Liver (tissue), 9 donors: ENCODE data around the gene HHIPL2. TPM values are rescaled to one million over a fixed set of nuclear protein-coding genes. Genes with fewer than 3 reads are reported as not detected.

Source experiments
- DNase-seq: peaks from one replicate; pipeline ENCODE4 v3.0.0-alpha.2; 2017; ENCODE audit warnings: low spot score
- H3K27ac ChIP-seq, 2 donors: one replicate each; pipeline ENCODE4 v1.7.0; 2013; ENCODE audit warnings: inconsistent platforms in 2 of 2, low read length in 2 of 2, control low read depth in 1 of 2, low read depth in 1 of 2, mild to moderate bottlenecking in 1 of 2
- H3K27me3 ChIP-seq, 4 donors: one replicate each; pipeline versions ENCODE4 v1.6.1 to v1.7.0; 2013; ENCODE audit warnings: low read length in 3 of 4, inconsistent platforms in 1 of 4, mild to moderate bottlenecking in 1 of 4, moderate library complexity in 1 of 4; ENCODE audit not compliant: control insufficient read depth in 4 of 4, insufficient read depth in 4 of 4
- H3K36me3 ChIP-seq, 4 donors: one replicate each; pipeline versions ENCODE4 v1.6.1 to v1.7.0; 2013; ENCODE audit warnings: low read length in 3 of 4, mild to moderate bottlenecking in 3 of 4, low read depth in 1 of 4, moderate library complexity in 1 of 4; ENCODE audit not compliant: control insufficient read depth in 4 of 4, insufficient read depth in 3 of 4
- H3K4me1 ChIP-seq, 4 donors: one replicate each; pipeline versions ENCODE4 v1.6.1 to v1.7.0; 2013; ENCODE audit warnings: low read length in 3 of 4, mild to moderate bottlenecking in 3 of 4, moderate library complexity in 1 of 4; ENCODE audit not compliant: control insufficient read depth in 4 of 4, insufficient read depth in 4 of 4
- H3K4me3 ChIP-seq, 3 donors: one replicate each; pipeline versions ENCODE4 v1.6.1 to v1.7.0; 2013; ENCODE audit warnings: low read length in 3 of 3, control low read depth in 1 of 3, low read depth in 1 of 3, mild to moderate bottlenecking in 1 of 3
- H3K9ac ChIP-seq, 2 donors: one replicate each; pipeline ENCODE4 v1.7.0; 2013; ENCODE audit warnings: low read length in 2 of 2, mild to moderate bottlenecking in 2 of 2, moderate library complexity in 2 of 2, control low read depth in 1 of 2, low read depth in 1 of 2
- H3K9me3 ChIP-seq, 4 donors: one replicate each; pipeline versions ENCODE4 v1.6.1 to v1.7.0; 2013; ENCODE audit warnings: low read length in 3 of 4; ENCODE audit not compliant: control insufficient read depth in 4 of 4
- EGR1 ChIP-seq, 2 donors: IDR thresholded peaks; 2 replicates each; pipeline ENCODE4 v1.6.1; 2016 to 2018; ENCODE audit warnings: antibody characterized with exemption in 2 of 2, low read depth in 2 of 2
- FOXA2 ChIP-seq: IDR thresholded peaks from 2 replicates; pipeline ENCODE4 v1.6.1; 2016; ENCODE audit warnings: antibody characterized with exemption
- GABPA ChIP-seq, 2 donors: IDR thresholded peaks in 1 of 2; conservative IDR thresholded peaks in 1 of 2; 2 replicates each; pipeline ENCODE4 v1.6.1; 2016; ENCODE audit warnings: antibody characterized with exemption in 2 of 2, mild to moderate bottlenecking in 1 of 2, moderate library complexity in 1 of 2
- HNF4A ChIP-seq, 2 donors: conservative IDR thresholded peaks; 2 replicates each; pipeline ENCODE4 v1.6.1; 2016; ENCODE audit warnings: antibody characterized with exemption in 2 of 2, mild to moderate bottlenecking in 2 of 2
- HNF4G ChIP-seq: IDR thresholded peaks from 2 replicates; pipeline ENCODE4 v1.6.1; 2016; ENCODE audit warnings: antibody characterized with exemption
- JUND ChIP-seq, 2 donors: IDR thresholded peaks; 2 replicates each; pipeline ENCODE4 v1.6.1; 2016; ENCODE audit warnings: antibody characterized with exemption in 2 of 2
- RAD21 ChIP-seq, 2 donors: IDR thresholded peaks; 2 replicates each; pipeline ENCODE4 v1.6.1; 2016; ENCODE audit warnings: antibody characterized with exemption in 2 of 2, mild to moderate bottlenecking in 2 of 2
- REST ChIP-seq: IDR thresholded peaks from 2 replicates; pipeline ENCODE4 v1.6.1; 2016; ENCODE audit warnings: antibody characterized with exemption, mild to moderate bottlenecking
- RXRA ChIP-seq, 2 donors: IDR thresholded peaks; 2 replicates each; pipeline ENCODE4 v1.6.1; 2017 to 2018; ENCODE audit warnings: antibody characterized with exemption in 2 of 2, mild to moderate bottlenecking in 1 of 2
- SP1 ChIP-seq: IDR thresholded peaks from 2 replicates; pipeline ENCODE4 v1.6.1; 2018; ENCODE audit warnings: antibody characterized with exemption, mild to moderate bottlenecking
- TAF1 ChIP-seq: conservative IDR thresholded peaks from 2 replicates; pipeline ENCODE4 v1.6.1; 2016; ENCODE audit warnings: antibody characterized with exemption, mild to moderate bottlenecking
- YY1 ChIP-seq: IDR thresholded peaks from 2 replicates; pipeline ENCODE4 v1.6.1; 2016; ENCODE audit warnings: antibody characterized with exemption, mild to moderate bottlenecking
- ZBTB33 ChIP-seq: IDR thresholded peaks from 2 replicates; pipeline ENCODE4 v1.6.1; 2016; ENCODE audit warnings: antibody characterized with exemption
- WGBS: extraction: QIAGEN DNeasy Blood & Tissue Kit; methylation state at CpG from one replicate; pipeline ENCODE4 v1.1.7; 2013; 5-methylcytosine and 5-hydroxymethylcytosine counted together
- polyA plus RNA-seq, 2 donors: library from polyadenylated mRNA; stranded (reverse) in 1 of 2; unstranded in 1 of 2; fragments of 200-250 nt in 1 of 2; fragments of >200 nt in 1 of 2; fragmentation: Nextera tagmentation in 1 of 2; extraction: Ambion mirVana in 1 of 2; gene quantifications; one replicate each; pipeline versions ENCODE4 v1.2.1 to v1.2.3, GENCODE V29; 2013 to 2015
- total RNA-seq, 2 donors: library from RNA; depleted of rRNA; stranded (reverse); fragments of >200 nt; gene quantifications; one replicate each; pipeline ENCODE4 v1.2.3, GENCODE V29; 2014
- TF ChIP-seq, protein P1 (sequence below): fragments of 150-350 bp; IDR thresholded peaks from 2 replicates; pipeline ENCODE4 v1.5.1; 2017; ENCODE audit warnings: improper control_type of control experiment, low read depth, low read length; ENCODE audit not compliant: missing input control
- donor health status: healthy.
- donor health status: healthy.
- donor health status: healthy.
- donor health status: healthy.
- donor health status: healthy.

HHIPL2 gene
- total and polyA plus RNA-seq, 4 donors, result 0.05 to 0.25 TPM; not detected in 2

DNA sequence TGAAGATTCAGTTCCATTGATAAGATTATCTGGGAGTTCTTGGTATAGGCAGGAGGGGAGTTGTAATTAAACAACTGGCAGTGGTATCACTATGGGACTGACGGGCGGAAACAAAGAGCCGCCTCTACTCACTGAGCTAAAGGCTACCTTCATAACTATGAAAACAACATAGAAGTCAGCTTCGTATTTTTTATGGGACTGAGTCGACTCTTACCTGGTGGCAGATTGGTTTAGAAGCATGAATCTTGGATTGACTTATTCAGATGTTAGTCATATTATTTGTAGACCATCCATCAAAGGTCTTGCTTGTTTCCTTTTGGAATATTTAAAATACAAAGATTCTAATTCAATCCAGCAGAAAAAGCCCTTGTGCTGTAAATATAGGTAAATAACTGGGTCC, 6.3 kb upstream of the HHIPL2 start:
- 97% methylated on average over 5 of the region's 5 CpGs for WGBS
- Histone ChIP-seq H3K36me3 (peaks cover 0 to under 1% (median 0%) of the 10 kb centered on the region in 4 donors), H3K27me3 (no peaks in the 10 kb centered on the region), H3K27ac (no peak overlapping the region), H3K4me1 (peaks cover 0 to 27% (median 12%) of the 10 kb centered on the region in 4 donors), H3K9ac (no peak overlapping the region), H3K4me3 (no peak overlapping the region), H3K9me3 (no peaks in the 10 kb centered on the region)
- no peak for TF ChIP-seq HNF4A (conservative IDR thresholded peaks at IDR 0.05)
- DNase-seq, result no peak

- Histone ChIP-seq H3K27me3 (no peaks in the 10 kb centered on the region), H3K36me3 (no peaks in the 10 kb centered on the region), H3K9ac (no peak overlapping the region), H3K9me3 (no peaks in the 10 kb centered on the region), H3K4me1 (peaks cover 0 to 27% (median 12%) of the 10 kb centered on the region in 4 donors), H3K4me3 (no peak overlapping the region), H3K27ac (no peak overlapping the region)
- DNase-seq, result no peak
- WGBS, result 89% methylated on average over 5 of the region's 5 CpGs
- no peak for TF ChIP-seq HNF4A (conservative IDR thresholded peaks at IDR 0.05)
- TF ChIP-seq JUND (IDR thresholded peaks at IDR 0.05), result no peak
- TF ChIP-seq REST, result no peak
- TF ChIP-seq FOXA2, result no peak
- TF ChIP-seq EGR1 (IDR thresholded peaks at IDR 0.05; ENCODE audit: low read depth in 2 of 2), result no peak
- TF ChIP-seq SP1, result no peak
- no peak for TF ChIP-seq TAF1
- TF ChIP-seq HNF4G, result no peak
- no peak for TF ChIP-seq RAD21 (IDR thresholded peaks at IDR 0.05)
- no peak for TF ChIP-seq GABPA (IDR thresholded peaks at IDR 0.05 in 1 of 2, conservative IDR thresholded peaks at IDR 0.05 in 1 of 2)
Observed at GRCh38 chr1:222552882-222553281, 5.0 kb upstream of the HHIPL2 start.

GRCh38 chr1:222547260-222547614, 667 bp downstream of the HHIPL2 start:
- Histone ChIP-seq H3K9me3 (no peaks in the 10 kb centered on the region), H3K36me3 (no peaks in the 10 kb centered on the region), H3K4me3 (no peak overlapping the region), H3K27ac (no peak overlapping the region), H3K9ac (no peak overlapping the region), H3K4me1 (no peaks in the 10 kb centered on the region), H3K27me3 (no peaks in the 10 kb centered on the region)
- 74% methylated on average over 8 of the region's 8 CpGs for WGBS
- DNase-seq, result no peak
- TF ChIP-seq, protein P1, sequence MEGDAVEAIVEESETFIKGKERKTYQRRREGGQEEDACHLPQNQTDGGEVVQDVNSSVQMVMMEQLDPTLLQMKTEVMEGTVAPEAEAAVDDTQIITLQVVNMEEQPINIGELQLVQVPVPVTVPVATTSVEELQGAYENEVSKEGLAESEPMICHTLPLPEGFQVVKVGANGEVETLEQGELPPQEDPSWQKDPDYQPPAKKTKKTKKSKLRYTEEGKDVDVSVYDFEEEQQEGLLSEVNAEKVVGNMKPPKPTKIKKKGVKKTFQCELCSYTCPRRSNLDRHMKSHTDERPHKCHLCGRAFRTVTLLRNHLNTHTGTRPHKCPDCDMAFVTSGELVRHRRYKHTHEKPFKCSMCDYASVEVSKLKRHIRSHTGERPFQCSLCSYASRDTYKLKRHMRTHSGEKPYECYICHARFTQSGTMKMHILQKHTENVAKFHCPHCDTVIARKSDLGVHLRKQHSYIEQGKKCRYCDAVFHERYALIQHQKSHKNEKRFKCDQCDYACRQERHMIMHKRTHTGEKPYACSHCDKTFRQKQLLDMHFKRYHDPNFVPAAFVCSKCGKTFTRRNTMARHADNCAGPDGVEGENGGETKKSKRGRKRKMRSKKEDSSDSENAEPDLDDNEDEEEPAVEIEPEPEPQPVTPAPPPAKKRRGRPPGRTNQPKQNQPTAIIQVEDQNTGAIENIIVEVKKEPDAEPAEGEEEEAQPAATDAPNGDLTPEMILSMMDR, result no peak
- TF ChIP-seq RAD21 (IDR thresholded peaks at IDR 0.05) (no peak), ZBTB33 (no peak), YY1 (no peak), GABPA (IDR thresholded peaks at IDR 0.05 in 1 of 2, conservative IDR thresholded peaks at IDR 0.05 in 1 of 2) (no peak), RXRA (IDR thresholded peaks at IDR 0.05) (no peak)
